OCI-LY3 (cell line): ENCODE data around the gene UNC93B1.

ENCODE experiments used
- H2AFZ ChIP-seq: fragments of 200-600, 300-600 bp; shearing (Covaris generic); 2 replicates; pipeline ENCODE4 v1.6.0; 2014; ENCODE audit warnings: antibody characterized with exemption, low read depth, low read length
- H3K27ac ChIP-seq: fragments of 200-600, 300-600 bp; sonication (generic); 2 replicates; pipeline ENCODE4 v1.5.1; 2014; ENCODE audit warnings: mild to moderate bottlenecking, low read length, moderate library complexity, mixed read lengths
- H3K27me3 ChIP-seq: fragments of 200-600, 300-600 bp; sonication (generic); 2 replicates; pipeline ENCODE4 v1.6.1; 2014; ENCODE audit warnings: low read depth, low read length, mixed read lengths
- H3K36me3 ChIP-seq: fragments of 200-600, 300-600 bp; sonication (generic); replicated peaks from 2 replicates; pipeline ENCODE3; 2014; ENCODE audit warnings: low read depth, low read length, mixed read lengths
- H3K4me1 ChIP-seq: fragments of 300-600, 200-600 bp; sonication (generic); 2 replicates; pipeline ENCODE4 v1.6.1; 2014; ENCODE audit warnings: low read length, mixed read lengths
- H3K4me2 ChIP-seq: fragments of 200-600, 300-600 bp; sonication (generic); 2 replicates; pipeline ENCODE4 v1.6.1; 2014; ENCODE audit warnings: low read length, mixed read lengths
- H3K4me3 ChIP-seq: fragments of 300-600, 200-600 bp; sonication (generic); 2 replicates; pipeline ENCODE4 v1.5.1; 2014; ENCODE audit warnings: antibody characterized with exemption, mild to moderate bottlenecking, low read length, moderate library complexity
- H3K79me2 ChIP-seq: fragments of 300-600, 200-600 bp; shearing (Covaris generic); 2 replicates; pipeline ENCODE4 v1.6.1; 2014; ENCODE audit warnings: mild to moderate bottlenecking, low read length, mixed read lengths
- H3K9ac ChIP-seq: fragments of 300-600, 200-600 bp; shearing (Covaris generic); 2 replicates; pipeline ENCODE4 v1.6.0; 2014; ENCODE audit warnings: mild to moderate bottlenecking, low read length, moderate library complexity
- H3K9me3 ChIP-seq: fragments of 200-600, 300-600 bp; shearing (Covaris generic); 2 replicates; pipeline ENCODE4 v1.6.1; 2014; ENCODE audit warnings: low read length, mixed read lengths; ENCODE audit not compliant: insufficient read depth
- H4K20me1 ChIP-seq: fragments of 200-600, 300-600 bp; sonication (generic); 2 replicates; pipeline ENCODE4 v1.6.1; 2016; ENCODE audit warnings: low read length, mixed read lengths; ENCODE audit not compliant: insufficient read depth
- CTCF ChIP-seq: fragments of 200-600, 300-600 bp; sonication (generic); IDR thresholded peaks from 2 replicates; pipeline ENCODE4 v1.5.1; 2014; ENCODE audit warnings: antibody characterized with exemption, low read length, low read depth
- EZH2phosphoT487 ChIP-seq: fragments of 200-600 bp; shearing (Covaris generic); IDR thresholded peaks from 2 replicates; pipeline ENCODE4 v1.6.1; 2018; ENCODE audit warnings: antibody characterized with exemption, mixed run types, low read depth

The UNC93B1 gene

GRCh38 chr11:68012044-68012842, 8.3 kb upstream of the UNC93B1 start:
- Histone ChIP-seq H2AFZ (no peak overlapping the region), H3K4me1 (peaks cover 34% of the 10 kb centered on the region), H3K4me3 (no peak overlapping the region), H3K4me2 (no peak overlapping the region), H3K9ac (no peak overlapping the region), H3K27me3 (no peaks in the 10 kb centered on the region), H4K20me1 (no peaks in the 10 kb centered on the region), H3K9me3 (no peaks in the 10 kb centered on the region), H3K36me3 (no peaks in the 10 kb centered on the region), H3K27ac (no peak overlapping the region), H3K79me2 (no peaks in the 10 kb centered on the region)
- TF ChIP-seq CTCF = no peak
- TF ChIP-seq EZH2phosphoT487 = no peak

DNA sequence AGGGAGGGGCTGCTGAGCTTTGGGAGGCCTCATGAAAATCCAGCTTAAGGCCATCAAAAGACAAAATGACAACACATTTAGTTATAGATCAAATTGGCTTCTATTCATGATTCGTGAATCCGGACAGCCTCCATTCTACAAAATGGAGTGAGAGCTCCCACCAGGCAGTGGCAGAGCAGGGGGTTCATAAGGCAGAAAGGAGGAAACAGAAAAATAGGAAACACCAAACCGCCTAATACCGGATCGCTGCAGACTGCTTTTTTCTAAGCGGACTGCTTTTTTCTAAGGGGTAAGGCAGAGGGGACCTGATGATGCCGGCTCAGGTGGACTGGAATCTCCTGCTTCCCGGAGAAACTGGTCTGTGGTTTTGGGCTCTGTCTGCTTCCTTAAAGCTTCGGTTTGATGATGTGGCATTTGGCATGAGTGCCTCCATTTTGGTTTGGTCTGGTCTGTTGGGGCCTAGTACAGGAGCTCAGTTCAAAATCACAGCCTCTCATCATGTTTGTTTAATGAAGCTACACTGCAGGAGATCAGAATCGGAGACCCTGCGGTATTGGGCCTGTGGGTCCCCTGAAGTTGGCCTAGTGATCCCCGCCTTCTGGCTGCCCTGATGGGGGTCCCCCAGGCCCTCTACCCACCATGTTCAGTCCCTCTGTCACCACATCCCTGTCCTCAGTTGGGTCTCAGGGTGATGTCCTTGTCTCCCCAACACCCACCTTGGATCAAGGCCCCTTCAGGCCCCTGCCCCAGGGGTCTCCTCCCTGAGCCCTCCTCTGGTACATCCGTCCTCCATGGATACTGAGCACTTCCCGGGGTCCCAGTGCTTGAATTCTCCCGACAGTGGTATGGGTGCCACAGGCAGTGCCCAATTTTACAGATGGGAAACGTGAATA, 7.4 kb upstream of the UNC93B1 start:
- Histone ChIP-seq H3K27ac (no peak overlapping the region), H3K79me2 (no peaks in the 10 kb centered on the region), H3K4me2 (no peak overlapping the region), H3K36me3 (no peaks in the 10 kb centered on the region), H3K27me3 (no peaks in the 10 kb centered on the region), H3K9ac (no peak overlapping the region), H3K9me3 (no peaks in the 10 kb centered on the region), H3K4me1 (peaks cover 31% of the 10 kb centered on the region), H3K4me3 (no peak overlapping the region), H4K20me1 (no peaks in the 10 kb centered on the region), H2AFZ (no peak overlapping the region)
- TF ChIP-seq EZH2phosphoT487 (no peak), CTCF (no peak)

- Histone ChIP-seq H3K4me2 (peak within 1 kb of the TSS; percentile 70), H3K79me2 (no peaks in the 10 kb centered on the region), H3K27me3 (no peaks in the 10 kb centered on the region), H3K27ac (peak within 1 kb of the TSS; percentile 4; the same call in 1 of the 2 replicates), H2AFZ (peak within 1 kb of the TSS; percentile 86; the same call in 1 of the 2 replicates), H3K9me3 (no peaks in the 10 kb centered on the region), H3K4me1 (peaks cover 38% of the 10 kb centered on the region), H3K36me3 (no peaks in the 10 kb centered on the region), H3K4me3 (peak within 1 kb of the TSS; percentile 63), H4K20me1 (no peaks in the 10 kb centered on the region), H3K9ac (peak within 1 kb of the TSS; percentile 26)
- TF ChIP-seq EZH2phosphoT487 = no peak
- no peak for TF ChIP-seq CTCF
These were observed 6.5 kb upstream of the UNC93B1 start, which contains the start of gene ALDH3B1 for GRCh38 chr11:68010090-68011041. Gene ALDH3B1, plus strand, starts transcription at chr11:68010327. Its CDS starts 4,971 bp downstream, at chr11:68015298.
